Measurements from ENCODE around the gene RADIL.

DNA sequence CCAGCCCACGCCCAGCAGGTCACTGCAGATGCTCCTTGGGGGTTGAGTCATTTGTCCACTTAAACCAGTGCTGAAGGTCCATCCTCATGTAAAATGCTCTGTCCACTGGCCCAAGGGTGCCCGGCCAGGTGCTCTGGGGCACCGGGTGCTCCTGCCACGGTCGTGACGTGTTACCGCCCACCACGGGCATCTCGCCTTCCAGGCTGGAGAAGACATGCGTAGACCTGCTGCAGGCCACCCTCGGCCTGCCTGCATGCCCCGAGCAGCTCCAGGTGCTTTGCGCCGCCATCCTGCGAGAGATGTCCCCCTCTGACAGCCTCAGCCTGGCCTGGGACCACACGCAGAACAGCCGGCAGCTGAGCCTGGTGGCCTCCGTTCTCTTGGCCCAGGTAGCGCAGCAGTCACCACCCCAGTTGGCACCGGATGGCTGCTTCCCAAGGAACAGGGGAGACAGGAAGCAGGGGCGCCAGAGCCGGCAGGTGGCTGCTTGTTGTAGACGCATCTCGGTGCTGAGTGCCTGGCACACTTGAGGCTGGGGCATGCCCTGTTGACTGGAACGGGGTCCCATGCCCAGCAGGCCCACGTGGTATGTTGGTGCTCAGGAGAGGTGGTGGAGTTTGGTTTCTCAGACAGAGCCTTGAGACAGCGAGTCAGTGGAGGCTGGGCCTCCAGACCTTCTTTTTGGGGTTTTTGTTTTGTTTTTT is 102.0 kb downstream of the RADIL start:
- TF ChIP-seq CTCF (IDR thresholded peaks at IDR 0.05) (no peak), EZH2 (IDR thresholded peaks at IDR 0.05; ENCODE audit: borderline replicate concordance, insufficient read depth, low read depth, low read length, poor library complexity, severe bottlenecking) (no peak)
